Mucosa of gallbladder (tissue), 1 donor: Measurements from ENCODE around the gene DKKL1. TPM values are rescaled to one million over a fixed set of nuclear protein-coding genes. Genes with fewer than 3 reads are reported as not detected.

ENCODE experiments used
- DNase-seq: peaks from one replicate; pipeline ENCODE4 v3.0.0-alpha.2; 2020; ENCODE audit warnings: low spot score
- total RNA-seq: library from RNA; stranded (reverse); gene quantifications from one replicate; pipeline ENCODE4 v1.2.1, GENCODE V29; 2021
- donor health status: DM: no; HTN: no; CAD: no.

Gene DKKL1
- total RNA-seq, 1 donor from 2014 or later, result not detected

DNA sequence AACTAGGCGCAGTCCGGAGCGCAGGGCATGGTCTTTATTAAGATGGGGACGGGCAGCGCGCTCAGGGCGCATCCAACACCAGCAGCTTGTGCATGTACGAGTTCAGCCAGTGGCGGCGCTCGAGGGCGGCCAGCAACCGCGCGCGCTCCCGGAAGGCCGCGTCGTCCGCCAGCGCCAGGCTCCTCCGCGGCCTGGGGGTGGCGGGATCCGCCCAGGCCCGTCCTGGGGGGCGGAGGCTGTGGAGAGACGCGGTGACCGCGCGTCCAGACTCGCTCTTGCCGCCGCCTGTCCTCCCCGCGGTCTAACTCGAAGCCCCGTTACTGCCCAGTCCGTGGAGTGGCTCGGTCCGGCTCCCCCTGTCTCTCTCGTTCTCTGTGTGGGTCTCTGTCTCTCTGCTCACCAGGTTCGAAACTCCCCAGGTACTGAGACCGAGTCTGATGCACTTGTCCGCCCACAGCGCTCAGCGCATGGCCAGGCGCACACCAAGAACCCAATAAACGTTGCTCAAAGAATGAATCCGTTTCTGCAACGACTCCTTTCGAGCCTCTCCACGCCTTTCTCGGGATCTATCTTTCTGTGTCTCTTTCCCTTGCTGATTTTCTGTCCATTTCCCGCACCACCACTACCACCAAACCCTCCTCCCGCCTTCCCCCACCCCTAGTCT is 58.9 kb downstream of the DKKL1 start:
- no peak for DNase-seq

GRCh38 chr19:49423071-49423984 is 59.7 kb downstream of the DKKL1 start, which contains the start of gene PTH2:
TSS of gene PTH2 (minus strand) at chr19:49423441. CDS start at chr19:49423339, 102 bp downstream.
- DNase-seq, result no peak

GRCh38 chr19:49423985-49424303 is 60.3 kb downstream of the DKKL1 start:
- DNase-seq, result no peak

Other genes starting within 250 kb of the DKKL1 start
- 6.8 TPM for gene LIN7B, start 249.5 kb upstream of the DKKL1 start, total RNA-seq
- gene C19orf73, start 244.7 kb upstream of the DKKL1 start, total RNA-seq, result 2.7 TPM
- 9.7 TPM for gene PPFIA3, start 244.3 kb upstream of the DKKL1 start, total RNA-seq
- 2.1 TPM for gene HRC, start 208.5 kb upstream of the DKKL1 start, total RNA-seq
- gene TRPM4, start 206.1 kb upstream of the DKKL1 start, total RNA-seq, result 145 TPM
- 0.86 TPM for gene SLC6A16, start 38.7 kb upstream of the DKKL1 start, total RNA-seq
- gene CD37, start 28.5 kb upstream of the DKKL1 start, total RNA-seq, result 27.5 TPM
- 18.0 TPM for gene TEAD2, start 1.5 kb upstream of the DKKL1 start, total RNA-seq
- not detected for gene KASH5, start 24.4 kb downstream of the DKKL1 start, total RNA-seq
- gene PTH2, start 59.6 kb downstream of the DKKL1 start, total RNA-seq, result not detected
- gene GFY, start 61.5 kb downstream of the DKKL1 start, total RNA-seq, result not detected
- gene SLC17A7, start 77.7 kb downstream of the DKKL1 start, total RNA-seq, result 1.6 TPM
- gene PIH1D1, start 87.9 kb downstream of the DKKL1 start, total RNA-seq, result 77.9 TPM
- 45.3 TPM for gene ALDH16A1, start 89.3 kb downstream of the DKKL1 start, total RNA-seq
- 10.2 TPM for gene FLT3LG, start 110.3 kb downstream of the DKKL1 start, total RNA-seq
- gene RPL13A, start 123.7 kb downstream of the DKKL1 start, total RNA-seq, result 2,400 TPM
- gene RPS11, start 132.6 kb downstream of the DKKL1 start, total RNA-seq, result 1,395 TPM
- gene FCGRT, start 148.8 kb downstream of the DKKL1 start, total RNA-seq, result 320 TPM
- gene RCN3, start 164.1 kb downstream of the DKKL1 start, total RNA-seq, result 42.8 TPM
- 56.3 TPM for gene NOSIP, start 216.7 kb downstream of the DKKL1 start, total RNA-seq
- gene PRRG2, start 217.4 kb downstream of the DKKL1 start, total RNA-seq, result 18.2 TPM
- 42.7 TPM for gene PRR12, start 227.3 kb downstream of the DKKL1 start, total RNA-seq